Measurements from ENCODE around the gene SLC43A2.

GRCh38 chr17:1539811-1540210 is 88.8 kb downstream of the SLC43A2 start:
- TF ChIP-seq CTCF (IDR thresholded peaks at IDR 0.05; ENCODE audit: low read length) (no peak), EZH2 (optimal IDR thresholded peaks at IDR 0.05; ENCODE audit: low read depth, low read length) (no peak)

All from MM.1S (cell line).